Choroid plexus epithelial cell (primary cell): ENCODE measurements around the gene NPEPL1.

Experiments used
- DNase-seq: peaks from one replicate; pipeline ENCODE4 v3.0.0-alpha.2; 2010; ENCODE audit warnings: low read depth
- H3K4me3 ChIP-seq: 2 replicates; pipeline ENCODE4 v1.5.1; 2011; ENCODE audit warnings: low read depth, mild to moderate bottlenecking, control low read depth, low read length, moderate library complexity
- CTCF ChIP-seq: conservative IDR thresholded peaks from 2 replicates; pipeline ENCODE4 v1.5.1; 2011; ENCODE audit warnings: low read depth, mild to moderate bottlenecking, control low read depth, inconsistent platforms, low read length, moderate library complexity

The NPEPL1 gene

GRCh38 chr20:58660855-58661597 is 31.6 kb upstream of the NPEPL1 start:
- DNase-seq = no peak
- no peak for TF ChIP-seq CTCF
- H3K4me3 ChIP-seq = no peak overlapping the region

- no peak overlapping the region for H3K4me3 ChIP-seq
- TF ChIP-seq CTCF = no peak
- DNase-seq = no peak
Measured at GRCh38 chr20:58661598-58662473, 30.8 kb upstream of the NPEPL1 start.

- TF ChIP-seq CTCF = no peak
- H3K4me3 ChIP-seq = no peak overlapping the region
- DNase-seq = no peak
Measured at GRCh38 chr20:58664331-58664730, 28.3 kb upstream of the NPEPL1 start.

GRCh38 chr20:58664883-58665282 is 27.7 kb upstream of the NPEPL1 start:
- no peak overlapping the region for H3K4me3 ChIP-seq
- TF ChIP-seq CTCF = no peak
- DNase-seq = no peak

- TF ChIP-seq CTCF = no peak
- DNase-seq = no peak
- H3K4me3 ChIP-seq = no peak overlapping the region
Measured at GRCh38 chr20:58665606-58666005, 27.0 kb upstream of the NPEPL1 start.

GRCh38 chr20:58666702-58667101 is 25.9 kb upstream of the NPEPL1 start:
- no peak for DNase-seq
- no peak for TF ChIP-seq CTCF

GRCh38 chr20:58667975-58668374 is 24.6 kb upstream of the NPEPL1 start:
- DNase-seq = no peak
- TF ChIP-seq CTCF = no peak
- no peak overlapping the region for H3K4me3 ChIP-seq

More at GRCh38 chr20:58666702-58667101, 25.9 kb upstream of the NPEPL1 start:
- H3K4me3 ChIP-seq = no peak overlapping the region
